Placental epithelial cell (primary cell): Measurements from ENCODE around the gene PHETA2. TPM values are rescaled to one million over a fixed set of nuclear protein-coding genes. Genes with fewer than 3 reads are reported as not detected.

Source experiments
- small RNA-seq: library from RNA; depleted of rRNA; stranded (forward); fragments of <200 nt; gene quantifications from one replicate; pipeline ENCODE3, GENCODE V24; 2012
- total RNA-seq: library from RNA; depleted of rRNA; stranded (reverse); fragments of >200 nt; gene quantifications from 2 replicates; pipeline ENCODE4 v1.2.3, GENCODE V29; 2012

The PHETA2 gene
- 29.4 and 42.0 TPM in 2 replicates for total RNA-seq

GRCh38 chr22:42074132-42074811 is at the start of gene PHETA2:
Gene PHETA2, plus strand, starts transcription at chr22:42074248. Its CDS starts 3,046 bp downstream, at chr22:42077294.

GRCh38 chr22:42070517-42071422 is 3.3 kb upstream of the PHETA2 start, which contains the start of gene NAGA:
Gene NAGA, minus strand, starts transcription at chr22:42070812. Its CDS starts 515 bp downstream, at chr22:42070297.

GRCh38 chr22:42079319-42080251 is 5.5 kb downstream of the PHETA2 start, which contains the start of gene SMDT1:
Gene SMDT1, plus strand, starts transcription at chr22:42079700. Its CDS starts 69 bp downstream, at chr22:42079769.

GRCh38 chr22:42090596-42091454 is 16.8 kb downstream of the PHETA2 start, which contains the start of gene NDUFA6:
Gene NDUFA6, minus strand, starts transcription at chr22:42090772. Its CDS starts 28 bp downstream, at chr22:42090744.

Small RNAs within 50 kb of the gene (small RNA-seq; reads per million reads assigned to genes)
- gene SNORD13P1: not detected

Other genes with a start within 250 kb of the PHETA2 start
- gene SREBF2, start 241.1 kb upstream of the PHETA2 start, total RNA-seq: 38.1 and 75.9 TPM in 2 replicates
- not detected in 2 replicates for gene SHISA8, start 159.2 kb upstream of the PHETA2 start, total RNA-seq
- 0.39 TPM in 1 of 2 replicates, not detected in the other for gene TNFRSF13C, start 147.4 kb upstream of the PHETA2 start, total RNA-seq
- gene CENPM, start 127.1 kb upstream of the PHETA2 start, total RNA-seq: 5.5 and 14.9 TPM in 2 replicates
- under 0.01 TPM in 1 of 2 replicates, not detected in the other for gene SEPTIN3, start 104.8 kb upstream of the PHETA2 start, total RNA-seq
- 1.2 TPM in 2 replicates for gene WBP2NL, start 75.5 kb upstream of the PHETA2 start, total RNA-seq
- gene NAGA, start 3.4 kb upstream of the PHETA2 start, total RNA-seq: 61.6 and 67.2 TPM in 2 replicates
- gene SMDT1, start 5.5 kb downstream of the PHETA2 start, total RNA-seq: 3.9 and 4.2 TPM in 2 replicates
- 29.8 and 42.7 TPM in 2 replicates for gene NDUFA6, start 16.5 kb downstream of the PHETA2 start, total RNA-seq
- 0.33 and 0.79 TPM in 2 replicates for gene CYP2D6, start 56.6 kb downstream of the PHETA2 start, total RNA-seq
- 26.7 and 37.1 TPM in 2 replicates for gene TCF20, start 196.4 kb downstream of the PHETA2 start, total RNA-seq